ENCODE results near the gene PBX1. TPM values are rescaled to one million over a fixed set of nuclear protein-coding genes. Genes with fewer than 3 reads are reported as not detected.

The PBX1 gene
- total and polyA plus RNA-seq, 2 of the 4 experiments (the other 2 are of a cell fraction): 13.9 to 17.9 TPM

DNA sequence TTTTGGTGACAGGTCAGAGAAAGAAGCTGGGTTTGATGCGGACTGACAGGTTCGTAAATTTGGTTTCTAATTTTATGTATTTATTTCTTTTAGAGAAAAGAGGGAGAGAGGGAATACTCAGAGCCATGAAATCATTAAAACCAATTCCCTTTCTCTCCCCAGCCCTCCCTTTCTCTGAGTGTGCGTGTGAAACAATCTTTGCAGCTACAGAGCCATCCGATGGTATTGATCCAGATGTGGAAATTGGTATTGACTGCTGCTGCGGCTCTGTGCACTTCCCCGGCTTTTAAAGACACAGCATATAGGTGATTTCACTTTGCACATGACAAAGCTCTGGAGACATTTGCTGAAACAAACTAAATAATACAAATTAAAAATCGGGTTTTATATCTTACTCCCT, 42.4 kb upstream of the PBX1 start:
- no peak overlapping the region for H3K23ac ChIP-seq (ENCODE audit: low read depth, low read length)
- in situ Hi-C loops (cut with MboI; ENCODE audit: low sequenced_read_pairs): no loop called here
- no peak overlapping the region for H3K27ac ChIP-seq (ENCODE audit: insufficient read depth, low read length)
- H2AFZ ChIP-seq (replicated peaks; ENCODE audit: low read length, poor library complexity): no peak overlapping the region
- ChIA-PET POLR2A (ENCODE audit: unreplicated experiment) (no interaction called here), CTCF (interaction anchor here (0.6 kb wide), 1 partner anchor 28 kb away, joined by 3 read pairs; no protein-coding TSS in a partner anchor)
- H2BK120ac ChIP-seq (ENCODE audit: low read depth, low read length): no peak overlapping the region
- no peak for TF ChIP-seq CEBPB (IDR thresholded peaks at IDR 0.05; ENCODE audit: low read depth, low read length)
- no peak for TF ChIP-seq BHLHE40 (IDR thresholded peaks at IDR 0.05; ENCODE audit: low read depth, low read length)
- no peak for TF ChIP-seq POLR2A (IDR thresholded peaks at IDR 0.05; ENCODE audit: low read depth, low read length)
- no peak for TF ChIP-seq MAZ (IDR thresholded peaks at IDR 0.05; ENCODE audit: borderline replicate concordance, low read depth, low read length)
- no peak for TF ChIP-seq MAFK (IDR thresholded peaks at IDR 0.05; ENCODE audit: low read depth, low read length)
- TF ChIP-seq MXI1 (IDR thresholded peaks at IDR 0.05; ENCODE audit: borderline replicate concordance, low read depth, low read length): no peak
- TF ChIP-seq RFX5 (IDR thresholded peaks at IDR 0.05; ENCODE audit: low read depth, low read length): no peak
- TF ChIP-seq, protein P1, sequence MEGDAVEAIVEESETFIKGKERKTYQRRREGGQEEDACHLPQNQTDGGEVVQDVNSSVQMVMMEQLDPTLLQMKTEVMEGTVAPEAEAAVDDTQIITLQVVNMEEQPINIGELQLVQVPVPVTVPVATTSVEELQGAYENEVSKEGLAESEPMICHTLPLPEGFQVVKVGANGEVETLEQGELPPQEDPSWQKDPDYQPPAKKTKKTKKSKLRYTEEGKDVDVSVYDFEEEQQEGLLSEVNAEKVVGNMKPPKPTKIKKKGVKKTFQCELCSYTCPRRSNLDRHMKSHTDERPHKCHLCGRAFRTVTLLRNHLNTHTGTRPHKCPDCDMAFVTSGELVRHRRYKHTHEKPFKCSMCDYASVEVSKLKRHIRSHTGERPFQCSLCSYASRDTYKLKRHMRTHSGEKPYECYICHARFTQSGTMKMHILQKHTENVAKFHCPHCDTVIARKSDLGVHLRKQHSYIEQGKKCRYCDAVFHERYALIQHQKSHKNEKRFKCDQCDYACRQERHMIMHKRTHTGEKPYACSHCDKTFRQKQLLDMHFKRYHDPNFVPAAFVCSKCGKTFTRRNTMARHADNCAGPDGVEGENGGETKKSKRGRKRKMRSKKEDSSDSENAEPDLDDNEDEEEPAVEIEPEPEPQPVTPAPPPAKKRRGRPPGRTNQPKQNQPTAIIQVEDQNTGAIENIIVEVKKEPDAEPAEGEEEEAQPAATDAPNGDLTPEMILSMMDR (conservative IDR thresholded peaks at IDR 0.05; ENCODE audit: low read depth, low read length): no peak
- TF ChIP-seq, protein P2, sequence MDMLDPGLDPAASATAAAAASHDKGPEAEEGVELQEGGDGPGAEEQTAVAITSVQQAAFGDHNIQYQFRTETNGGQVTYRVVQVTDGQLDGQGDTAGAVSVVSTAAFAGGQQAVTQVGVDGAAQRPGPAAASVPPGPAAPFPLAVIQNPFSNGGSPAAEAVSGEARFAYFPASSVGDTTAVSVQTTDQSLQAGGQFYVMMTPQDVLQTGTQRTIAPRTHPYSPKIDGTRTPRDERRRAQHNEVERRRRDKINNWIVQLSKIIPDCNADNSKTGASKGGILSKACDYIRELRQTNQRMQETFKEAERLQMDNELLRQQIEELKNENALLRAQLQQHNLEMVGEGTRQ (IDR thresholded peaks at IDR 0.05; ENCODE audit: low read depth, low read length): no peak
- no peak for TF ChIP-seq FOS (IDR thresholded peaks at IDR 0.05; ENCODE audit: low read depth, low read length)
- TF ChIP-seq NFE2L2 (IDR thresholded peaks at IDR 0.05; ENCODE audit: low read depth, low read length): no peak
- TF ChIP-seq RAD21 (IDR thresholded peaks at IDR 0.05; ENCODE audit: low read length): no peak
- no peak for TF ChIP-seq SMC3 (IDR thresholded peaks at IDR 0.05; ENCODE audit: low read depth, low read length)
- TF ChIP-seq RCOR1 (IDR thresholded peaks at IDR 0.05; ENCODE audit: insufficient replicate concordance, low read length): no peak
- no peak for TF ChIP-seq CHD1 (IDR thresholded peaks at IDR 0.05; ENCODE audit: low read depth, low read length)
- no peaks in the 10 kb centered on the region for H3K9me1 ChIP-seq (ENCODE audit: insufficient read depth, low read length)
- H3K4me1 ChIP-seq (ENCODE audit: control insufficient read depth, insufficient read depth, low read length): no peaks in the 10 kb centered on the region
- no peak overlapping the region for H3K18ac ChIP-seq (ENCODE audit: low read depth, low read length)
- BruUV-seq (replicated peaks): no TSS peak
- no peak overlapping the region for H2BK15ac ChIP-seq (ENCODE audit: low read depth, low read length)
- H3K79me1 ChIP-seq (ENCODE audit: low read depth in 1 of 2, low read length in 2 of 2): no peaks in the 10 kb centered on the region
- ATAC-seq (ENCODE audit: low read depth): no peak
- no peak overlapping the region for H3K56ac ChIP-seq (ENCODE audit: extremely low read depth, insufficient read depth, low read length)
- H4K20me1 ChIP-seq (ENCODE audit: insufficient read depth, low read length): no peaks in the 10 kb centered on the region
- no peak overlapping the region for H3K14ac ChIP-seq (replicated peaks; ENCODE audit: low read depth, low read length)
- intact Hi-C loops (cut with micrococcal nuclease): no loop called here
- no peak overlapping the region for H3K4ac ChIP-seq (ENCODE audit: low read depth, low read length)
- no peaks in the 10 kb centered on the region for H3K9me3 ChIP-seq (ENCODE audit: control insufficient read depth, insufficient read depth, low read length)
- H3K9ac ChIP-seq (ENCODE audit: low read depth, low read length): no peak overlapping the region
- no peak overlapping the region for H2BK20ac ChIP-seq (ENCODE audit: low read depth, low read length)
- H3K4me2 ChIP-seq (ENCODE audit: low read depth, low read length): no peak overlapping the region
- no peak overlapping the region for H3K4me3 ChIP-seq (ENCODE audit: insufficient read depth, low read depth, low read length)
- no peak overlapping the region for H4K91ac ChIP-seq (ENCODE audit: insufficient read depth, low read depth, low read length)
- no peak overlapping the region for H2BK5ac ChIP-seq (ENCODE audit: low read depth, low read length, poor library complexity, severe bottlenecking)
- H4K5ac ChIP-seq (ENCODE audit: low read depth, low read length): no peak overlapping the region
- H4K8ac ChIP-seq (ENCODE audit: low read depth in 2 of 2, low read length in 2 of 2): no peak overlapping the region
- peaks cover 5% of the 10 kb centered on the region for H3K27me3 ChIP-seq (ENCODE audit: control insufficient read depth, insufficient read depth, low read length)
- DNase-seq: no peak
- H2AK9ac ChIP-seq (replicated peaks; ENCODE audit: low read depth, low read length, poor library complexity): no peak overlapping the region
- no peak overlapping the region for H2AK5ac ChIP-seq (ENCODE audit: low read depth, low read length)
- no CpG with 5 or more reads among the region's 7 CpGs for WGBS, 2 experiments (ENCODE audit: extremely low coverage in 2 of 2, insufficient read length in 1 of 2)
- no peaks in the 10 kb centered on the region for H3K36me3 ChIP-seq (ENCODE audit: control insufficient read depth, insufficient read depth, low read length)
- dilution Hi-C loops (cut with HindIII; ENCODE audit: low sequenced_read_pairs, unreplicated experiment): no loop called here
